Activated CD4-positive, alpha-beta T cell treated with anti-CD3 and anti-CD28 coated beads for 48 hours (primary cell): ENCODE measurements around the gene NCF2.

ENCODE experiments used
- DNase-seq: peaks from one replicate; pipeline ENCODE4 v3.0.0-alpha.2; 2020

The NCF2 gene

DNA sequence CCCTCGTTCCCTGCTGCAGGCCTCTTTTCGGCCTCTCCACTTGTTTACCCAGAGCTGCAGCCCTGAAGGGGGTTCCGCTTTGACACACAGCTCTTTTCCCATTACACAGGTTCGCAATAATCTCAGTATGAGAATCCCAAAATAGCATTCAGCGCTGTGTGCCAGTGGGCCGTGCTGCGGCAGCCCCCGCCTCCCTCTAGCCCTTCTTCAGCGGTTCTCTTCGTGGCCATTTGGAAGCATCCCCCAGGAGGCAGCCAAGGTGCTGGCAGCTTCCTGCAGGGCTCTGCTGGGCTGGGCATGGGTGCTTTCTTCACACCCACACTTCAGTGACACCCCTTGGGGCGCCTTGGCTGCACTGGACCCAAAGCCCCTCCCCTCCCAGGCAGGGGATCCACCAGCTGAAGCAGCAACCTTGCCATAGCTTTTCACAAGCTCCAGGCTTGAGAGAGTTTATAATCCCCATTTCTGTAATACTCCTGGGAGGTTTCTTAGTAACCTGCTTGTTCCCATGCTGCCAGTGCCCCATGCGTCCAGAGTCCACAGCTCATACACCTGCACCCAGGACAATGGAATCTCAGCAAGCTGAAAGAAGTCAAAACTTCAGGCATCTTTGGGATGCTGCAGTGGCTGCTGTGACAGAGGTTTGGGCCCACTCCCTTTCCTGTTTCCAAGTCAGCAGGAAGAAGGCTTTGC, 8.1 kb downstream of the NCF2 start:
- no peak for DNase-seq

DNA sequence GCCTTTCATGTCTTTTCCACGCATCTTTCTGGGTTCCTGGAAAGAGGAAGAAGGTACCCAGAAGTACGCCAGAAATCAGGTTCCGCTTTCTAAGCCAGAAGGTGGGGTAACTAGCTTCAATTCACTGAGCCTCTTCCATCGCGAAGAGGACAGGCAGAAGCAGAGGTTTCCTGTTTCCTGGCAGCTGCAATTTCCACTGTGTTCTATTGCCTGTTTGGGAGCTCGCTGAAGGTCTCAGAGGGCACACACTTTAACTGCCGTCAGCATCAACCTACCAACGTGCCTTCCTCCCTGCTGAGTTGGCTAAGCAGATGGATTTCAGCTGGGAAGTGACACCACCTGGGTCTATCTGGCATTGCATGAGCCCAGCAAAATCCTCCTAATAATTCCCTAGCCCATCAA, 10.0 kb downstream of the NCF2 start:
- DNase-seq: no peak

DNA sequence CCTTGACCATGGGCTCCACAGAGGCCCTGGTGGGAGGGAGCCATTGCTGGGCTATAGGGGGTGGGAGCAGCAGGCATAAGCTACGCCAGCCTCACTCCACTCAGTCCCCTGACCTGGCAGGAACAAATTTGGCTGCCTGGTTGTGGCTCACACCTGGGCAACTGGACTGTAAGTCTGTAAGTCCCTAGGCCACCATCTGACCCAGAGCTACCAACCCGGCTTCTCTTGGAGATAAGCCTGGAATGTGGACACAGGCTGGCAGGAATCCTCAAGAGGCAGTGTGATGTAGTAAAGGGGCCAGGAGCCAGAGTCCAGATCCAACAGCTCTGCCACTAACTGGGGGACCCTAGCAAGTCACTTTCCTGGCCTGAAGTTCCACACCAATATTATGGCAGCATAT, 11.4 kb downstream of the NCF2 start:
- DNase-seq: no peak

DNA sequence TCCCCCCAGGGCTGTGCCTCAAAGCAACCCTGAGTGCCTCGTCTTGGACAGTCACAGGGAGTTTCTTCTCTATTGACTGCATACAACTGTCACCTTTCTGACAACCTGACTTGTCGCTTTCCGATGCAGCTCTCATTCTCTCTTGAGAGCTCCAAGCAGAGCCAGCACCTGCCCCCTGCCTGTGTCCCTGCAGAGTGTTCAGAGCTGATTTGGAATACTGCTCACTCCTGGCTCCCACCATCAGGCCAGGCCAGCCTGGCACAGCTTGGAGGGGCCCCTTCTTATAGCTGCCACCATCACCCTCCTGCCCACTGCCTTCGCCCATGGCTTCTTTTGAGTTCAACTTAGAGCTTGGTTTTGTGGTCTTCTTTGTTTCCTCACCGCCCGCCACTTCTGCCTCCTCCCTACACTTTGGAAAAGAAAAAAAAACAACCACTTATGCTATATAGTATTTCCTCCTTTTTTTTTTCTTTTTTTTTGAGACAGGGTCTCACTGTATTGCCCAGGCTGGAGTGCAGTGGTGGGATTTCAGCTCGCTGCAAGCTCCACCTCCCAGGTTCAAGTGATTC, 12.3 kb downstream of the NCF2 start:
- DNase-seq: no peak

DNA sequence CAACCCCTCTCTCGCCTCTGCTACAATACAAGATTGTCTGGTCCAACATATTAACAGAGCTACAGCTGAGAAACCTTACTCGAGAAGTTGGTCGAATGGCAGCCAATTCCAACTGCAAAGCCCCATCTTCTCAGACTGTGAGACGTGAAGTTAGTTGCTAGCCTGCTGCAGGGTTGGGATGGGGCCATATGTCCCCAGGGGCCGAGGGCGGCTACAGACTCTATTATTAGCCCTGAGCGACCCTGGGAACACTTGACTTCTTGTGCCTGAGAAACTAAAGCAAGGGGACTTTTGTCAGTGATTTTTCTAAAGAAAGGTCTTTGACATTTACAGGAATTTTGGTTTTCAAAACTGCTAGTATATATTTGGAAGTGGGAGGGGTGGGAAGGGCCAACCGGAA, 13.7 kb downstream of the NCF2 start:
- DNase-seq: no peak

DNA sequence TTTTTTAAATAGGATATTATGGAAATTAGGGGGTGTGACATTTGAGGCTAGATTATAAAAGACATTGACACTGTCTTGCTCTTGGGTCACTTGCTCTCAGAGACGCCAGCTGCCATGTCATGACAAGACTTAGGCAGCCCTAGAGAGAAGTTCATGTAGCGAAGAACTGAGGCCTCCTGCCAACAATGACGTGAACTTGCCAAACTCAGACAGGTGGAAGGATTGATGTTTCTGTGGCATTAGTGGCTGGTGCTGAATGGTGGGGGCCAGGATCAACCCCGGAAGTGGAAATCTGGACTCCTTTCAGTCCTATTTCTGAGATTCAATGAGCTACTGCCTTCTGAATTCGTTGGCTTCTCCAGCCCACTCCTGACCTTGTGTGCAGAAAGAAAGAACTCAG, 14.7 kb downstream of the NCF2 start:
- no peak for DNase-seq

DNA sequence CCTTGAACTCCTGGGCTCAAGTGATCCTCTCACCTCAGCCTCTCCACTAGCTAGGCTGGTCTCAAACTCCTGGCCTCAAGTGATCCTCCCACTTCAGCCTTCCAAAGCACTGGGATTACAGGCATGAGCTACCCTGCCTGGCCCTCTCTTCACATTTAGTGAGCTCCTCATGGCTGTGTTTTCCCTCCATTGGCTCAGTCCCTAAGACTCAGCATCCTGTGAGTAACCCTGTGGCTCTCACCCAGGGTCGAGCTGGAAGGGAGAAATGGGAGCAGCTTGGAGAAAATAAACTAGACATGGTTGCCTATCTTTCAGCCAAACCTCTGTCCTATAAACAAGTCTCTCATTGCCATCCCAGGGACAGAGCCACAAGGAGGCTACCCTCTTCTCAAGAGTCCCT, 17.5 kb downstream of the NCF2 start:
- DNase-seq: no peak

DNA sequence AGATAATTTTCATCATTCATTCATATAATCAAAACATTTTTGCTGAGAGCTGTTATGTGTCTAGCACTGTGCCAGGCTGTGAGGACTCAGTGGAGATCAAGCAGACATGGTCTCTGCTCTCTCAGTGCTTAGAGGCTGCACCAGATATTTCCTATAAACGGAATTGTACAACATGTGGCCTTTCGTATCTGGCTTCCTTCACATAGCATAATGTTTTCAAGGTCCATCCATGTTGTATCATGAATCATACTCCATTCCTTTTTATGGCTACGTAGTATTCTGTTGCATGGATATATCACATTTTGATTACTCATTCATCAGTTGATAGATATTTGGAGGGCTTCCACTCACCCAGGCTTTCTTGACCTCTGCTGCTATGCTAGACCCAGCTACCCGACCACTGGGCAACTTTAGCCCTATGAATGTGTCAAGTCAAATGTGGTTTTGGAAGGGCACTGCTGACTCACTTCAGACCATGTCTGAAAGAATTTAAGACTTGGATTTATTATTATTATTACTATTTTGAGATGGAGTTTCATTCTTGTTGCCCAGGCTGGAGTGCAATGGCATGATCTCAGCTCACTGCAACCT, 18.5 kb downstream of the NCF2 start:
- DNase-seq: no peak

DNA sequence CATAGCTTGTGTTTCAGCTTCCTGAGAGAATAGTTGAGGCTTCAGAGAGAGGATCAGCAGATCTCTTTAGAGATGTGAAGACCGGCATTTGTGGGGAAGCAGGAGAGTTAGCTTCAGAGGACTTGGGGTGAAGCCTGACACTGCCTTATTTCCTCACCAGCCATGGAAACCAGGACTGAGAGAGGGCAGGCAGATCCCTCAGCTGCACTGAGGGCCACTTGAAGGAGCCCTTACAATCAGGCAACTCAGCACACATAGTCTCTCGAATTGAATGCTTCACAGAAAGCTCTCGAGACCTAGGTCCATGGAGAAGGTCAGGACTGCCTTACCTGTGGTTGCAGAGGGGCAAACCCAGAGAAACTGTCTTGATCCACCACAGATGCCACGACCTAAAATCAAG, 19.8 kb downstream of the NCF2 start:
- no peak for DNase-seq

DNA sequence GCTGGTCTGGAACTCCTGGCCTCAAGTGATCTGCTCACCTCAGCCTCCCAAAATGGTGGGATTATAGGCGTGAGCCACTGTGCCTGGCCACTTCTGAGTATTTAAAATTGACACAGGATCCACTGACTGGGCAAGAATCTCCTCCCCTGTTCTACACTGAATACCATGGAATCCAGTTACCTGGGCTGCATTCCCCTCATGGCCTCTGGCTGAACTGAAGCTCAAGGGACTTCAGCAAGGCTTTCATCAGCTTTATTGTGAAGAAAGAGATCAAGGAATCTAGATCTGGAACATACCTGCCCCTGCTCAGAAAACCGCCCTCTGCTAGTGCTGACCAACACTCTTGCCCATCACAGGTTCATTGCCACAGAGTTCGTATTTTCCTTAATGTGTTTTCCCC, 20.5 kb downstream of the NCF2 start:
- DNase-seq: no peak

DNA sequence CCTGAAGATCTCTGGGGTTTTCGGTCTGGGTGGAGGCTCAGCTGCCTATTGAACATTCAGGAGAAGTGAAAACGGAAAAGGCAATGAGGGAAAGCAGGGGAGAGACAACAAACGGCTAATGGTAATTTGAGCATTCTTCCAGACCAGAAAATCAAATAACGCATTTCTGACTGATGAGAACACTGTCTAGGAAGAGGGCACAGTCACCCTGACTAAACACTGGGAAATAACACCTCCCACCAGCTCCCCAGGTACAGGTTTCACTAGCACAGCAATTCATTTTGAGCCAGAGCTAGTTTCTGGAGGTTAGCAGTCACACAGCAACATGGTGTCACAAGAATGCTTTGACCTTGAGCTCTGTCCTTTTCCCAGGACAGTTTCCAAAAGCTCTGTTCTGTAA, 21.1 kb downstream of the NCF2 start:
- DNase-seq: peak; percentile 49

DNA sequence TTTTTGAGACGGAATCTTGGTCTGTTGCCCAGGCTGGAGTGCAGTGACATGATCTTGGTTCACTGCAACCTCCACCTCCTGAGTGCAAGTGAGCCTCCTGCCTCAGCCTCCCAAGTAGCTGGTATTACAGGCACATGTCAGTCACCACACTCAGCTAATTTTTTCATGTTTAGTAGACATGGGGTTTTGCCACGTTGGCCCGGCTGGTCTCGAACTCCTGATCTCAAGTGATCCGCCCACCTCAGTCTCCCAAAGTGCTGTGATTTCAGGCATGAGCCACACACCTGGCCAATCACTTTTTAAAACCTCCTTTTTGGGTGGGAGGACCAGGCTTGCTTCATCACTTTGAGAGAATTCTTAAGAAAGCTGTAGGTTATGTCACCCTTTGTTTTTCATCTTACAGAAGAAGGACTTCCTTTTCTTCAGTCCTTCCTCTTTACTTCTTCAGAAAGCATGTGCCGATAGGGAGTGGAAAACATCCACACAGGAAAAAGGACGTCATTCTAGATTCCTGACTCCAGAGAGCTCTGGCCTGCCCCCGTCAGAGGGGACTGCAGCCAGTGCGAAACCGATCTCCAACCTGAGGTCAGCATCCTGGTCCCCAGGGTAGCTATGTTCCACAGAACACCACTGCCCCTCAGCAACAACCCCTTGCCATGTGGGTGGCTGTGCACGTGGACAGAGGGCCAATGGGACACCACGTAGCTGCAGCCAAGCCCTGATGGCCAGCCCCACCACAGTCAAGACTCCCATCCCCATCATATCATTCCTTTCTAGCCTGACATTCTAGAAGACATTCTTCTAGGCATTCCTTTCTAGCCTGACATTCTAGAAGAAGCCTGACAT, 21.9 kb downstream of the NCF2 start:
- DNase-seq: peak; percentile 45

DNA sequence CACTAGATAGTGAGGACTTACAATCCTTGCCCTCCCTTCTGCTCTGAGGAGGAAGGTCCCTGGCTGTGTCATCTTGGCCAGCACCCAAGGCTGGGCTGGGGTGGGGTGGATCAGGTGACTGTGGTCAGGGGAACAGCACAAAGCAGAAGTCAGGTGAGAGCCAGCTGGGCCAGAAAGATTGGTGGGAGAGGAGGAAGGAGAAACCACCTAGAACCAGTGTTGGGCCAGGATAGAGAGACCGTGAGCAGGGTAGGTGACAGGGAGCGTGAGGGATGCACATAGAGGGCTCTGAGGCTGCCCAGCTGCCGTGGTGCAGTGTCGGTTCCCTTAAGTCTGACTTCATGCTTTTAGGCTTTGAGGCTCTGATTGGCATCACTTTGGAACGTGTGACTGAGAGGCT, 22.7 kb downstream of the NCF2 start:
- DNase-seq: peak; percentile 37

DNA sequence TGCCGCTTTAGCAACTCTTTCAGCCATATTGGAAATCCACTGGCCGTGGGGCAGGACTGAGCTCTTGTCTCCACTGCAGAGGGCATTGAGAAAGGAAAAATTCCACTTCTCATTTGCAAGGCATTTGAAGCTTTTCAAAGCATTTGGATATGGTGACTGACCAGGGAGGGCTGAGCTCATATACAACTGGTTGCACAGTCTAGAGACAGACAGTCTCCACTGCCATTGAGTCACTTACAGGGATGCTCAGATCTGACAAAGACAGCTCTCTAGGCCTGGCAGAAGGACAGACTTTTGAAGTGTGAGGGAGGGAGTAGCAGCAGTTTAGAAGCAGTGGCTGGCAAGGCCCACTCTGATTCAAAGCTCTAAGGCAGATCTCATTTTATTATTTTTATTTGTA, 24.2 kb downstream of the NCF2 start:
- DNase-seq: no peak

DNA sequence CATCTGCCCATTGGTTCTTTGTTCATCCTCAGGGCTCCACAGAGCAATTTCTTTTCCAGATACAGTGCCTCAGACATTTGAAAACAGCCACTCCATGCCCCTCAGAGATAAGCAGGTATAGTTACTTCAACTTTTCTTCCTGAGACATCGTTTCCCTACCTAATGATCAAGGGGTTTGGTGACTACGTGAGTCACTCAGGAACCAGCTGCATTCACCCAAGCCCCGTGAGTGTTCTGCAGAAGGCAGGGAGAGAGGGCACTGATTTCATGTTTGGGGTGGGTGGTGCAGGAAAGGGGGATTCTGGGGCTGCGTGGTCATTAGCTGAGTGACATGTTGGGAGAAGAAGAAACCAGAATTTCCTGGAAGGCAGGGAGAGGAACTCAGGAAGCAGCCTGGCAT, 25.0 kb downstream of the NCF2 start:
- DNase-seq: no peak

DNA sequence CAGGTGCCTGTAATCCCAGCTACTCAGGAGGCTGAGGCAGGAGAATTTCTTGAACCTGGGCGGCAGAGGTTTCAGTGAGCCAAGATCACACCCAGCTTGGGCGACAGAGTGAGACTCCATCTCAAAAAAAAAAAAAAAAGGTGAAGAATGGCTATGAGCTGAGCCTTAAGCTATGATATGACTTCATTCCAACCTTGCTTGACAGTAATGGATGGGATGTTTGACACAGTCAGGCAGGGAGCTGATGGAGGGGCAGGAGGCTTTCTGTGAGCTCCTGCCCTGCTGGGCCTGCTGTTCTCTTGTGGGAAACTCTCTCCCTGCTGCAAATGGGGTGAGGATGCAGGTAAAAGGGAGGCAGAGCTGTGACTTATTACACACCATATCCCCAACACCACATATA, 27.6 kb downstream of the NCF2 start:
- no peak for DNase-seq

DNA sequence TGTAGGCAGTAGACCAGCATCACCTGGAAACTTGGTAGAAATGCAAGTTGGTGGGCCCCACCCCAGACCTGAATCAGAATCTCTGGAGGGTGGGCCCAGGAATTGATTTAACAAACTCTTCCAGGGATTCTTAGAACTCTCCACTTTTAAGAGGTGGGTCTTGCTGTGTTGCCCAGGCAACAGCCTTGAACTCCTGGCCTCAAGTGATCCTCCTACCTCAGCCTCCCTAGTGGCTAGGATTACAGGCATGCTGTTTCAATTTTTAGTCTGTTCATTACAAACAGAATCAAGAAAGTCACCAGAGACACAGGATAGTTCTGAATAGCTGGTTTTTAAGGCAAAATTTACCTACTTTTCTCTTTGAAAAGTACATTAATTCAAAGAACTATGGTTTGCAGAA, 31.2 kb downstream of the NCF2 start:
- no peak for DNase-seq

DNA sequence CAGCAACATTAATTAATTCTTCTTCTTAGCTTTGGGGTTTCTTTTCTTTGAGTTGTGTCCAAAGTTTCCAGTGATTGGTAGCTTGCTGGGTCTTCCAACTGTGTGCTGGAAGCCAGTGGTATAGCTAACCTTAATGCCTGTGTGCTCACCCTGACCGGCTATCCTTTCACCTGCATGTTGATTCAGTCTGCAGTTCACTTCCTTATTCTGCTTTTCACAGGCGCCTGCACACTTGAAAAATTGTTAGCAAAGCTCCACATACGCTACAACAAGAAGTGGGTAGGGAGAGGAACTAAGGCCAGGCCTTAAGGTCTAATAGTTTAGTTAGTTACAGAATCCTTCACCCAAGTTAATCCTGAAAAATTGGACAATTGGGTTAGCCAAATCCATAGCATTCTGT, 35.7 kb downstream of the NCF2 start:
- DNase-seq: no peak

DNA sequence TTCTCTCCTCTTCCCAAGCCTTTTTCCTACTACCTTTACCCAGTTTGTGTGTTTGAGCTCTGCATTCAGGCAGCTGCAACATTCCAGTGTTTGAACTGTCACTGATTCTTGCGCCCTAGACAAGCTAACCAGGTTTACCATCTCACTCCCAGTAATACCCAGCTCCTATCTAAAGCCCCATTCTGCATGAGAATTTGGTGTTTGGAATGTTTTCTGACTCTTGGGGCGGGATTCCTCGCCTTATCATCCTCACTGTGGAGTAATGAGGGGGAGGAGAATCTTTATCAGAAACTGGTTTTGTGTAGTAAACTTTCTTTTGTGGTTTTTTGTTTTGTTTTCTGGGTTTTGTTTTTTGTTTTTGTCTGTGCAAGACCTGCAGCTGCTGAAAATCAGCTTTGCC, 36.5 kb downstream of the NCF2 start:
- no peak for DNase-seq

DNA sequence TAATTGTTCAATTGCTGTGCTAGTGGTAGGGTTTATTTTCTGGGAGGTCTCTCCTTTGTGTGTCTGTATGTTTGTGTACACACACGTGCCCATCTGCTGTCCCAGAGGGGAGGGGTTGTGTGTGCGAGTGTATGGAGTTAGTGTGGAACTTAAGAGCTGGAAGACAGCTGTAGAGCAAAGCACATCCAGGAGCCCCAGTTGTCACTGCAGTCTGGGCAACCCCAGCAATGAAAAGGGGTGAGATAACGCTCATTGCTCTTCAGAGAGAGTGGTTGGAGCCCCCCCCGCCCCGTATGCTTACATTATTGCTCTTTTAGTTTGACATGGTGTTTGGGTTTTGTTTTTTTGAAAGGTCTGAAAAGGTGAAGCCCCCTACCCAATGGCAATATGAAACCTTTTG, 36.9 kb downstream of the NCF2 start:
- DNase-seq: no peak

DNA sequence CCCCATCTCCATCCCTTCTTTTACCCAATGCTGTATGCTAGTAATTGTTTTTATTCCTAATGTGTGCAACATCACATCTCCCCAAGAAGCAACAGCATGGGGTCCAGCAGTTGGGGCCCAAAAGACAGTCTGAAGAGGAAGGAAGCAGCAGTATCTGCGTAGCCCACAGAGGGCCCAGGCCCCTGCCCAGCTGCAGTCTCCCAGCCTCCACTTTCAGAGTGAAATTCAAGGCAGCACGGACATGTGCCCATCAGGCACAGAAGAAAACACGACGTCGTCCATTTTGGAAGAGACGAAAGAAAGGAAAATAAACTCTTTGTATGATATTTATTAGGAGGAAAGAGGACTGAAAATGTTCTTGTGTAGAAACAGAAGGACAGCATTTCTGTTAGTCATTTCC, 37.4 kb downstream of the NCF2 start:
- DNase-seq: no peak

DNA sequence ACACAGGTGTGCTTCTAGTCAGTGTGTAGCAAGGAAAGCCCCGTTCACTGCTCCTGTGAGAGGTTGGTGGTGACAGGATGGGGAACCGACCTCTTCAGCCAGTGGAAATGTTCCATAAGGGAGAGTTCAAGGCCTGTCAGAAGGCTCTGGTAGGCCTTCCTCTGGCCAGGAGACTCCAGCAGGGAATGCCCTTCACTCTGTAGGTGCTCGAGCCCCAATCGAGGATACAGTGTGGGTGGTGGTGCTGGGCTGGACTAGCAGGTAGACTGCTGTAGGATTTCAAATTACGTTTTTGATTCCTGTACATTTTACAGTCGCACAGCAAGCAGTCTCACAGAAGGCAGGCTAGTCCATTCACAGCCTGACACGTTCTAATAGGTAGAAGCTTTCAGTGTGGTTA, 37.8 kb downstream of the NCF2 start:
- no peak for DNase-seq

DNA sequence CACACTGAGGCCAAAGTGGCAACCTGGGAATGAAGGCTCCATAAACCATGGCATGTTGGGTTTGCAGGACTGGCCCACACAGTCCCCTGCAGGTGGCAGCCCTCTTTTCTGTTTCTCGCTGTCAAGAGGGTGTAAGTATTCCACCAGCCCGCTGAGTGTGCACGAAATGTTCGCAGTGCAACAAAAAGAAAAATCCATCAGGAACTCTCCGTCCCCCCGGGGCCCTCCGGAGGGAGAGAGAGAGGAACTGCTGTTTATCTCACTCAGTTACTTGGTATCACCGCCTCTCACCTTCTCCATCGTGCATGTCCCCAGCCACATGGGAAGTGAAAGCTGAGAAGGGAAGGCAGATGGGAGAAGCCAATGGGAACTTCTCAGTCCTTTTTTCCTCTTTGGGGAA, 38.3 kb downstream of the NCF2 start:
- DNase-seq: no peak

DNA sequence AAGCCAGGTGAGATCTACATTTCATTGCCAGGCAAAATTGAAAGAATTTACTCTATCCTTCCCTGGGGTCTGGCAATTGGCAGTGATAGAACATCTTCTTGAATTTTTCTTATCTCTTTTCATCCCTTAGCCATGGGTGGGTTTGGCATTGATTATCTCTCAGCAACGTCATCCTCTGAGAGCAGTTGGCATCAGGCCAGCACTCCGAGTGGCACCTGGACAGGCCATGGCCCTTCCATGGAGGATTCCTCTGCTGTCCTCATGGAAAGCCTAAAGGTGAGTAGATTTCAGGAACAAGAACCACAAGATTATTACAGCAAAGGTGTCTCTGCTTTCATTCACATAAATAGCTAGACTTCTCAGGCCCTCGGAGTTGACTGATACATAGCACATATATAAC, 39.3 kb downstream of the NCF2 start:
- no peak for DNase-seq
